Measurements from ENCODE around the gene ACSL4.
A peak's percentile ranks its signal among the peaks of the same experiment; 100 is the strongest.
"Not testable (repeated sequence)": the region's sequence is repeated elsewhere in the genome, so short reads cannot be mapped to it uniquely, and the experiment has no call there.

ACSL4 gene

DNA sequence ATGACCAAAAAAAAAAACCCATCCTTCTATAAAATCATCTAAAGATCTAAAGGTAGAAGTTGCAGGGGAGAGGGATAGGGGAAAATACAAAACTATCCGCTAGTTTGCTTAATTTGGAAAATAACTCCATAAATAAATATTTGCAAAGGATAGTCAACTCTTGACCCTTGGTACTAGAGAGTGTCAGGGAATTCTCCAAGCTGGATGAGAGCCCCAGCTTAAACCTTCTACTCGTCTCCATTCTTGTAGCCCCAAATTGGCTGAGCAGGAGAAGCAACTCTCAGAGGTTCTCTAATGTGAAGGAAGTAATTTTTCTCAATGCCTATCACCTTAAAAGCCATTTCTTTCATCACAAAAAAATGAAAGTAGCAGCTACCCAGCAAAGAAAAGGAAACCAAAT lies 35.2 kb downstream of the ACSL4 start:
- Histone ChIP-seq H3K4me1 (ENCODE audit: control insufficient read depth, insufficient read depth, low read length) (peaks cover 20% of the 10 kb centered on the region), H3K4me3 (ENCODE audit: low read length) (no peak overlapping the region), H3K36me3 (ENCODE audit: control insufficient read depth, insufficient read depth, low read length, severe bottlenecking) (peaks cover 2% of the 10 kb centered on the region), H3K27me3 (replicated peaks; ENCODE audit: control insufficient read depth, insufficient read depth, low read length) (no peaks in the 10 kb centered on the region), H3K9ac (ENCODE audit: low read length) (no peak overlapping the region), H3K9me3 (ENCODE audit: control insufficient read depth, low read length) (no peaks in the 10 kb centered on the region)
- DNase-seq (ENCODE audit: low read depth) = no peak

GRCh38 chrX:109696146-109696740 lies 36.8 kb downstream of the ACSL4 start:
- H3K36me3 ChIP-seq (ENCODE audit: control insufficient read depth, insufficient read depth, low read length, severe bottlenecking) = peaks cover 2% of the 10 kb centered on the region

DNA sequence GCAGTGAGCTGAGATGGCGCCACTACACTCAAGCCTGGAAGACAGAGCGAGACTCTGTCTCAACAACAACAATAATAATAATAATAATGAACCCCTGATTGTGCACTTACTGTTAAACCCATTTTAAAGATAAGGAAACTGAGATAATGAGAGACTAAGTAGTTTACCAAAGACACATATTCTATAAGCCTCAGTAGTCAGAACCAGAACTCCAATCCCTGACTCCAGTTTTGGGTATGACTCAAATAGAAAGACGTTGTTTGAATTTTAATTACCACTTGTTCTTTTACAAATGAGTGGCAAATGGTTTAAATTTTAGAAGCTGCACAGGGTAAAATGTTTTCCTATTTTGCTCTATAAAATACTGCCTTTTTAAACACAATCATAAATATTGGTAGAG lies 37.4 kb downstream of the ACSL4 start:
- no peaks in the 10 kb centered on the region for H3K9me3 ChIP-seq (ENCODE audit: control insufficient read depth, low read length)
- H3K4me1 ChIP-seq (ENCODE audit: control insufficient read depth, insufficient read depth, low read length) = peaks cover 31% of the 10 kb centered on the region
- H3K27me3 ChIP-seq (replicated peaks; ENCODE audit: control insufficient read depth, insufficient read depth, low read length) = no peaks in the 10 kb centered on the region

More at GRCh38 chrX:109696146-109696740, 36.8 kb downstream of the ACSL4 start:
- Histone ChIP-seq H3K27me3 (replicated peaks; ENCODE audit: control insufficient read depth, insufficient read depth, low read length) (no peaks in the 10 kb centered on the region), H3K4me3 (ENCODE audit: low read length) (no peak overlapping the region), H3K9ac (ENCODE audit: low read length) (no peak overlapping the region), H3K4me1 (ENCODE audit: control insufficient read depth, insufficient read depth, low read length) (peaks cover 26% of the 10 kb centered on the region), H3K9me3 (ENCODE audit: control insufficient read depth, low read length) (no peaks in the 10 kb centered on the region)
- no peak for DNase-seq (ENCODE audit: low read depth)

DNA sequence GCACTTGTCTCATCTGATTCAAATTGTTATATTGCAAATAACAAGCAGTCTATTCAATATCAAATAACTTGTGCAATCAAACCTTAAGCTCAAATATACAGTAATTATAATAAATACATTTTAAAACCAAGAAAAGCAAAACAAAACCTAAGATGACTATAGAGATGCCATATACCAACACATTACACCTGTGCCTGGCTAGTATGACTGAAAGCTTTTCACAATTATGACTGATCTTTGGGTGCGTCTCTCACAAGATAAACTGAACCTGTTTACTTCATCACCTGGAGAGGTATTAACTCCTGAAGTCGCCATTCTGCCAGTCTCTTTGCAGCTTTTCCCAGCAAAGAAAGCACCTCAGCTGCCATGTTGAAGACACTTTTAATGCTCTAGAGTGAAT lies 41.3 kb downstream of the ACSL4 start:
- no peak for DNase-seq (ENCODE audit: low read depth)
- Histone ChIP-seq H3K36me3 (ENCODE audit: control insufficient read depth, insufficient read depth, low read length, severe bottlenecking) (peaks cover 2% of the 10 kb centered on the region), H3K27me3 (replicated peaks; ENCODE audit: control insufficient read depth, insufficient read depth, low read length) (peaks cover 4% of the 10 kb centered on the region), H3K9ac (ENCODE audit: low read length) (no peak overlapping the region), H3K9me3 (ENCODE audit: control insufficient read depth, low read length) (no peaks in the 10 kb centered on the region), H3K4me1 (ENCODE audit: control insufficient read depth, insufficient read depth, low read length) (peaks cover 30% of the 10 kb centered on the region), H3K4me3 (ENCODE audit: low read length) (peak overlapping the region; percentile 45)

More for the DNA sequence above, 37.4 kb downstream of the ACSL4 start:
- Histone ChIP-seq H3K36me3 (ENCODE audit: control insufficient read depth, insufficient read depth, low read length, severe bottlenecking) (peaks cover 2% of the 10 kb centered on the region), H3K4me3 (ENCODE audit: low read length) (no peak overlapping the region), H3K9ac (ENCODE audit: low read length) (no peak overlapping the region)
- no peak for DNase-seq (ENCODE audit: low read depth)

GRCh38 chrX:109691277-109691676 lies 41.8 kb downstream of the ACSL4 start:
- peaks cover 4% of the 10 kb centered on the region for H3K27me3 ChIP-seq (replicated peaks; ENCODE audit: control insufficient read depth, insufficient read depth, low read length)
- no peak overlapping the region for H3K9ac ChIP-seq (ENCODE audit: low read length)
- H3K4me1 ChIP-seq (ENCODE audit: control insufficient read depth, insufficient read depth, low read length) = peaks cover 30% of the 10 kb centered on the region
- H3K36me3 ChIP-seq (ENCODE audit: control insufficient read depth, insufficient read depth, low read length, severe bottlenecking) = peaks cover under 1% of the 10 kb centered on the region
- peak; percentile 29 for DNase-seq (ENCODE audit: low read depth)
- H3K9me3 ChIP-seq (ENCODE audit: control insufficient read depth, low read length) = no peaks in the 10 kb centered on the region
- H3K4me3 ChIP-seq (ENCODE audit: low read length) = peak overlapping the region; percentile 45

GRCh38 chrX:109687903-109688302 lies 45.2 kb downstream of the ACSL4 start:
- Histone ChIP-seq H3K4me3 (ENCODE audit: low read length) (no peak overlapping the region), H3K9ac (ENCODE audit: low read length) (no peak overlapping the region), H3K36me3 (ENCODE audit: control insufficient read depth, insufficient read depth, low read length, severe bottlenecking) (no peaks in the 10 kb centered on the region), H3K27me3 (replicated peaks; ENCODE audit: control insufficient read depth, insufficient read depth, low read length) (peaks cover 4% of the 10 kb centered on the region), H3K4me1 (ENCODE audit: control insufficient read depth, insufficient read depth, low read length) (peaks cover 24% of the 10 kb centered on the region), H3K9me3 (ENCODE audit: control insufficient read depth, low read length) (no peaks in the 10 kb centered on the region)
- no peak for DNase-seq (ENCODE audit: low read depth)

DNA sequence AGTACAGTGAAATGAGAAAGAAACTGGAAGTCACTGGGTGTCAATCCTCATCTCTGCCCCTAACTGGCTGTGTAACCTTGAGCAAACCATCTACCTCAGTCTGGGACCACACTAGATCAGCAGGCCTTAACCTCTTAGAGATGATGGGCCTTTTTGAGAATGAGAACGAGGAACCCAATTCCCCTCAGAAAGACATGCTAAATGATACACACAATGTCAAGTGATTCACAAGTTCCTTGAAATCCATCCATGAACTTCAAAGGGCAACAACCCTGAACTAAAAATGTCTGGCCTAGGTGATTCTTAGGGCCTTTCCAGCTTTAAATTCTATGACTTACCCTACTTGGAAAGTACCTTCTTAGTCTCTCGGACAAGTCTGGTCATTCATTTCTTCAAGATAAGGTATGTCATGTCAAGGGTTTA lies 47.4 kb downstream of the ACSL4 start:
- no peak for DNase-seq (ENCODE audit: low read depth)
- Histone ChIP-seq H3K36me3 (ENCODE audit: control insufficient read depth, insufficient read depth, low read length, severe bottlenecking) (peaks cover 4% of the 10 kb centered on the region), H3K9ac (ENCODE audit: low read length) (no peak overlapping the region), H3K4me3 (ENCODE audit: low read length) (no peak overlapping the region), H3K27me3 (replicated peaks; ENCODE audit: control insufficient read depth, insufficient read depth, low read length) (peaks cover 9% of the 10 kb centered on the region), H3K9me3 (ENCODE audit: control insufficient read depth, low read length) (no peaks in the 10 kb centered on the region), H3K4me1 (ENCODE audit: control insufficient read depth, insufficient read depth, low read length) (peaks cover 13% of the 10 kb centered on the region)

- DNase-seq (ENCODE audit: low read depth) = no peak
- H3K4me3 ChIP-seq (ENCODE audit: low read length) = no peak overlapping the region
- peaks cover 9% of the 10 kb centered on the region for H3K27me3 ChIP-seq (replicated peaks; ENCODE audit: control insufficient read depth, insufficient read depth, low read length)
- peaks cover 12% of the 10 kb centered on the region for H3K4me1 ChIP-seq (ENCODE audit: control insufficient read depth, insufficient read depth, low read length)
- peaks cover 15% of the 10 kb centered on the region for H3K36me3 ChIP-seq (ENCODE audit: control insufficient read depth, insufficient read depth, low read length, severe bottlenecking)
- H3K9me3 ChIP-seq (ENCODE audit: control insufficient read depth, low read length) = no peaks in the 10 kb centered on the region
- H3K9ac ChIP-seq (ENCODE audit: low read length) = no peak overlapping the region
These were observed 48.9 kb downstream of the ACSL4 start for GRCh38 chrX:109684136-109684535.

DNA sequence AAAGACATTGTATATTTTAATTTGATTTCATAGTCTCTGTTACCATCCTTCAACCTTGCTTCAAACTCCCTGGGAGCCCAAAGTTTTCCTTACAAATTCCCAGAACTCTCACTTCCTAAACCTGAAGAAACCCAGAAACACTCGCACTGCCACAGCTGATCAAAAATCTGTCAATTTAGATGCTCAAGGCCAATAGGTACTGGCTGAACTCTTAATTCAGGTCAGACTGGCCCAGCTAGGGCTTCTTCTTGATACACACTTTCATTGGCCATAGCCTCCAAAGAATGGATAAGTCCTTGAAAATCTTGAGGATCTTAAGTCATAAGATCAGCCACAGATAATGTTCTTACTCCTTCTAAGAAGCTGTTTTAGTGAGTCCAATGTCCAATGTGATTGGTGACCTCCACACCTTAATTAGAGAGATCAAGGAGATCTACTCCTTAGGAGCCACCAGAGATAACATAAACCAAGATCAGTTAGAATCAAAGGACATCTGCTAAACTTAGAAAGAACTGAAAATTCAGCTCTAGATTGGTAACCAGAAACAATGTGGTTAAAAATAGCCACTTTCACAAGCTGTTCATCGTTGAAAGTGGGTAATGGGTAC lies 51.5 kb downstream of the ACSL4 start:
- no peak for DNase-seq (ENCODE audit: low read depth)
- no peak overlapping the region for H3K9ac ChIP-seq (ENCODE audit: low read length)
- no peak overlapping the region for H3K4me3 ChIP-seq (ENCODE audit: low read length)
- H3K9me3 ChIP-seq (ENCODE audit: control insufficient read depth, low read length) = no peaks in the 10 kb centered on the region
- H3K27me3 ChIP-seq (replicated peaks; ENCODE audit: control insufficient read depth, insufficient read depth, low read length) = peaks cover 5% of the 10 kb centered on the region
- H3K4me1 ChIP-seq (ENCODE audit: control insufficient read depth, insufficient read depth, low read length) = peaks cover 12% of the 10 kb centered on the region
- peaks cover 23% of the 10 kb centered on the region for H3K36me3 ChIP-seq (ENCODE audit: control insufficient read depth, insufficient read depth, low read length, severe bottlenecking)

GRCh38 chrX:109679820-109680219 lies 53.2 kb downstream of the ACSL4 start:
- Histone ChIP-seq H3K4me3 (ENCODE audit: low read length) (no peak overlapping the region), H3K27me3 (replicated peaks; ENCODE audit: control insufficient read depth, insufficient read depth, low read length) (peaks cover 5% of the 10 kb centered on the region), H3K36me3 (ENCODE audit: control insufficient read depth, insufficient read depth, low read length, severe bottlenecking) (peaks cover 40% of the 10 kb centered on the region), H3K9ac (ENCODE audit: low read length) (no peak overlapping the region), H3K9me3 (ENCODE audit: control insufficient read depth, low read length) (no peaks in the 10 kb centered on the region), H3K4me1 (ENCODE audit: control insufficient read depth, insufficient read depth, low read length) (peaks cover 12% of the 10 kb centered on the region)
- no peak for DNase-seq (ENCODE audit: low read depth)

DNA sequence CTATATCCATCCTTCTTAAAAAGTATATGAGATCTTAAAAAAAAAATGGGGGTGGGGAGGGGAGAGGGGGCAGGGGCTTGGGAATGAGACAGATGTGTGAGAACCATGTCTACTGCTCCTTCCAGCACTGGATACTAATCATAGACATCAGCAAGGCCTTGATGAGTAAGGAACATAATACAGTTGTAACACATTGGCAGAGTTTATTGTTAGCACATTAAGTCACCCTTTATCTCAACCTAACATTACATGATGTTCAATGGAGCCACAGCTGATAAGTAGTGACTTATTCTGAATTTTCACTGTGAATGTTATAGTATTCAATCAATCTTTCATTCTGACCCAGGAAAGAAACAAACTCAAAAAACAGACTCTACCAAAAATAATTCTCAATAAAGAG lies 60.8 kb downstream of the ACSL4 start:
- no peak overlapping the region for H3K4me3 ChIP-seq (ENCODE audit: low read length)
- no peak overlapping the region for H3K9ac ChIP-seq (ENCODE audit: low read length)
- H3K27me3 ChIP-seq (replicated peaks; ENCODE audit: control insufficient read depth, insufficient read depth, low read length) = no peaks in the 10 kb centered on the region
- H3K4me1 ChIP-seq (ENCODE audit: control insufficient read depth, insufficient read depth, low read length) = no peaks in the 10 kb centered on the region
- H3K36me3 ChIP-seq (ENCODE audit: control insufficient read depth, insufficient read depth, low read length, severe bottlenecking) = peaks cover 59% of the 10 kb centered on the region
- H3K9me3 ChIP-seq (ENCODE audit: control insufficient read depth, low read length) = no peaks in the 10 kb centered on the region
- no peak for DNase-seq (ENCODE audit: low read depth)

GRCh38 chrX:109671170-109671569 lies 61.9 kb downstream of the ACSL4 start:
- not testable (repeated sequence) for H3K9ac ChIP-seq (ENCODE audit: low read length); H3K4me3 ChIP-seq (ENCODE audit: low read length); DNase-seq (ENCODE audit: low read depth); H3K4me1 ChIP-seq (ENCODE audit: control insufficient read depth, insufficient read depth, low read length); H3K27me3 ChIP-seq (replicated peaks; ENCODE audit: control insufficient read depth, insufficient read depth, low read length); H3K9me3 ChIP-seq (ENCODE audit: control insufficient read depth, low read length)
- peaks cover 62% of the 10 kb centered on the region for H3K36me3 ChIP-seq (ENCODE audit: control insufficient read depth, insufficient read depth, low read length, severe bottlenecking)
